NCI-H1436 (cell line): ENCODE data around the gene PPP1R9B.

Source experiments
- DNase-seq: peaks from one replicate; lab custom pipeline; 2025; lab: John Stamatoyannopoulos, UW

The PPP1R9B gene

GRCh38 chr17:50150354-50151040 lies at the start of gene PPP1R9B:
TSS of gene PPP1R9B (minus strand) at chr17:50150677. CDS start at chr17:50150513, 164 bp downstream.
- DNase-seq: no peak

- DNase-seq: peak; percentile 85
Observed at GRCh38 chr17:50199803-50200456, 49.5 kb upstream of the PPP1R9B start.

- DNase-seq: no peak
Observed at GRCh38 chr17:50199211-50199802, 48.8 kb upstream of the PPP1R9B start.

- DNase-seq: peak; percentile 43
Observed at GRCh38 chr17:50198026-50198669, 47.7 kb upstream of the PPP1R9B start.

GRCh38 chr17:50196826-50197225 lies 46.3 kb upstream of the PPP1R9B start:
- DNase-seq: no peak

GRCh38 chr17:50196036-50196435 lies 45.6 kb upstream of the PPP1R9B start:
- no peak for DNase-seq

- no peak for DNase-seq
Observed at GRCh38 chr17:50194934-50195865, 44.7 kb upstream of the PPP1R9B start.

- DNase-seq: no peak
Observed at GRCh38 chr17:50194140-50194933, 43.9 kb upstream of the PPP1R9B start.

- no peak for DNase-seq
Observed at GRCh38 chr17:50192618-50193291, 42.3 kb upstream of the PPP1R9B start.

GRCh38 chr17:50192144-50192617 lies 41.7 kb upstream of the PPP1R9B start:
- DNase-seq: no peak

- no peak for DNase-seq
Observed at GRCh38 chr17:50191359-50192143, 41.1 kb upstream of the PPP1R9B start.

GRCh38 chr17:50190603-50191358 lies 40.3 kb upstream of the PPP1R9B start:
- DNase-seq: no peak

- no peak for DNase-seq
Observed at GRCh38 chr17:50190293-50190602, 39.8 kb upstream of the PPP1R9B start.

GRCh38 chr17:50189550-50190292 lies 39.2 kb upstream of the PPP1R9B start:
- DNase-seq: no peak

GRCh38 chr17:50188921-50189549 lies 38.6 kb upstream of the PPP1R9B start:
- no peak for DNase-seq

GRCh38 chr17:50188531-50188920 lies 38.0 kb upstream of the PPP1R9B start:
- DNase-seq: no peak

- no peak for DNase-seq
Observed at GRCh38 chr17:50187751-50188530, 37.5 kb upstream of the PPP1R9B start.
